ENCODE results near the gene ARMS2. TPM values are rescaled to one million over a fixed set of nuclear protein-coding genes. Genes with fewer than 3 reads are reported as not detected.

The ARMS2 gene
- total RNA-seq, 1 experiment from 2014 or later: not detected

GRCh38 chr10:122503012-122503411 lies 48.6 kb downstream of the ARMS2 start:
- TF ChIP-seq JUN (CRISPR knock-in tag; IDR thresholded peaks at IDR 0.05): no peak
- TF ChIP-seq JAZF1 (CRISPR knock-in tag; IDR thresholded peaks at IDR 0.05): no peak
- no peak for TF ChIP-seq ESRRA (CRISPR knock-in tag; IDR thresholded peaks at IDR 0.05; ENCODE audit: borderline replicate concordance)
- no peak for TF ChIP-seq NR3C1 (CRISPR knock-in tag; conservative IDR thresholded peaks at IDR 0.05; ENCODE audit: low read depth)
- no peak for TF ChIP-seq HMGXB4 (CRISPR knock-in tag; IDR thresholded peaks at IDR 0.05)
- no peak for TF ChIP-seq PRRX2 (CRISPR knock-in tag; IDR thresholded peaks at IDR 0.05)
- no peak for TF ChIP-seq PRDM15 (CRISPR knock-in tag; IDR thresholded peaks at IDR 0.05)
- no peak for TF ChIP-seq ELF4 (CRISPR knock-in tag; IDR thresholded peaks at IDR 0.05; ENCODE audit: low read depth)
- TF ChIP-seq GABPB1 (CRISPR knock-in tag; IDR thresholded peaks at IDR 0.05): no peak
- TF ChIP-seq ZBTB21 (CRISPR knock-in tag; IDR thresholded peaks at IDR 0.05; ENCODE audit: borderline replicate concordance): no peak
- no peak for TF ChIP-seq ZNF219 (CRISPR knock-in tag; IDR thresholded peaks at IDR 0.05; ENCODE audit: borderline replicate concordance)
- TF ChIP-seq GRHL2 (CRISPR knock-in tag; IDR thresholded peaks at IDR 0.05; ENCODE audit: insufficient replicate concordance, severe bottlenecking): no peak
- DNase-seq (ENCODE audit: low spot score) (no peak), ATAC-seq (no peak)
- H3K27ac Mint-ChIP-seq: no peak overlapping the region
- CTCF ChIA-PET: interaction anchor here (0.7 to 1.3 kb wide), 2 partner anchors 63 to 664 kb away, joined by 3 to 4 read pairs; no protein-coding TSS in a partner anchor
- no peaks in the 10 kb centered on the region for H3K27me3 Mint-ChIP-seq (ENCODE audit: low read depth)
- POLR2A ChIA-PET: no interaction called here
- no peak overlapping the region for H3K4me3 Mint-ChIP-seq
- H3K9me3 Mint-ChIP-seq: no peaks in the 10 kb centered on the region
- H3K4me1 Mint-ChIP-seq: no peaks in the 10 kb centered on the region
- H3K36me3 Mint-ChIP-seq: no peaks in the 10 kb centered on the region

GRCh38 chr10:122503886-122504609 lies 49.6 kb downstream of the ARMS2 start:
- ChIA-PET CTCF (interaction anchor here (0.7 to 1.3 kb wide), 2 partner anchors 62 to 665 kb away, joined by 3 to 4 read pairs; no protein-coding TSS in a partner anchor), POLR2A (no interaction called here)
- Mint-ChIP-seq H3K27ac (no peak overlapping the region), H3K36me3 (no peaks in the 10 kb centered on the region), H3K4me3 (no peak overlapping the region), H3K4me1 (peaks cover 2% of the 10 kb centered on the region; the same call in 1 of the 2 replicates), H3K27me3 (ENCODE audit: low read depth) (no peaks in the 10 kb centered on the region), H3K9me3 (no peaks in the 10 kb centered on the region)
- DNase-seq (ENCODE audit: low spot score): no peak
- no peak for ATAC-seq
- no peak for TF ChIP-seq SOX15 (CRISPR knock-in tag; IDR thresholded peaks at IDR 0.05)
- TF ChIP-seq ATF3 (CRISPR knock-in tag; conservative IDR thresholded peaks at IDR 0.05): no peak
- TF ChIP-seq ZSCAN18 (CRISPR knock-in tag; IDR thresholded peaks at IDR 0.05): no peak
- TF ChIP-seq CBFB (CRISPR knock-in tag; IDR thresholded peaks at IDR 0.05; ENCODE audit: low read depth): no peak
- TF ChIP-seq CTCF (IDR thresholded peaks at IDR 0.05): no peak
